Measurements from ENCODE around the gene RFT1. TPM values are rescaled to one million over a fixed set of nuclear protein-coding genes. Genes with fewer than 3 reads are reported as not detected.

Gene RFT1
- total and polyA plus RNA-seq, 2 of the 13 experiments (the other 11 are each of a cell fraction or from before 2014, with no cell fraction given) = 23.2 to 37.0 TPM

DNA sequence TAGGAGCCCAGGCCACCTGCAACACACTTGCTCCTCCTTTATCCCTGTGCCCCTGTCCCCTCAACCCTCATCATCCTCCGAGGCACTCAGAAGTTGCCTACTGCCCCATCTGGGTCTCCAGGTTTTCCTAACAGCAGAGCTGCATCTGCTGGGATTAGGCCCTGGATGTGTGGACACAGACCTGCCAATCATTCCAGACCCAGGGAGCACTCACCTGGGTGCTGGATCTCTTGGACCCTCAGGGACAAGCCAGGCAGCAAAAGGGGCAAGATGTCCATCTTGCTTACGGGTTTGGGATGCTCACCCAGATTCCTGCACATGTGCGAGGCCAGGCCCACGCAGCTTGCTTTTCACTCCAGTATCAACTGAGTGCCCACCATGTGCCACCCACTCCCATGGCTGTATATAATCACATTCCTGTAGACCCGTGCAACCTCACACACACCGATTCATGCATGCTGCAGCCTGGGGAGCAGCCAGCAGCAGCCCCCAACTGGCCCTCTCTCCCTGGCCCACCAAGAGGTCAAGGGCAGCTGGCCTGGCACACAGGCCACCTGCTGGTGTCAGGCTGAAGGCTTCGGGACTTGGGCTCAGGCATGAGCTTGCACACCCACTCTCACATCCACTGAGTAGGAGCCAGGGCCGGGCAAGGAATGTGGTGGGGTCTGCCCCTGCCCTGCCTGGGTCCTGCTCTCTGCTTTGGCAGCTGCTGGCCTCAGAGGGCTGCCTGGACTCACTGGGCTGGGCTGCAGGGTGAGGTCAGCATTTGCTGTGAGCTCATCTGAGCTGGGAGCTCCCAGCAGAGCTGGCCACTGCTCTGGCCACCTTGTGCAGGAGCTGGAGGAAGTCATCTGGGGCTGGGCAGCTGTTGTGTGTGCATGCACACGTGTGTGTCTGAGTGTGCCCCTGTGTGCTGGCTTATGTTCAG is 45.6 kb upstream of the RFT1 start:
- Histone ChIP-seq H3K4me3 (replicated peaks in 1 of 3; ENCODE audit: insufficient read depth in 1 of 3, low read depth in 2 of 3, low read length in 3 of 3) (no peak overlapping the region), H2AFZ (ENCODE audit: low read length) (no peak overlapping the region), H3K4me1 (ENCODE audit: insufficient read depth, low read length) (peaks cover 19% of the 10 kb centered on the region), H3K27ac (ENCODE audit: extremely low read length, insufficient read depth, low read length) (no peak overlapping the region), H3K36me3 (replicated peaks in 1 of 2; ENCODE audit: control insufficient read depth in 1 of 2, insufficient read depth in 2 of 2, low read length in 2 of 2) (peaks cover 10 to 40% of the 10 kb centered on the region in 2 experiments; a peak in 4 of 5 replicates), H3K27me3 (ENCODE audit: control insufficient read depth in 1 of 2, insufficient read depth in 2 of 2, low read length in 2 of 2) (no peaks in the 10 kb centered on the region), H3K9ac (ENCODE audit: insufficient read depth, low read depth, low read length) (no peak overlapping the region), H3K79me2 (ENCODE audit: insufficient read depth, low read length) (peaks cover 8% of the 10 kb centered on the region), H4K20me1 (ENCODE audit: insufficient read depth, low read length) (no peaks in the 10 kb centered on the region), H3K9me3 (ENCODE audit: low read length) (no peaks in the 10 kb centered on the region), H3K4me2 (ENCODE audit: low read depth, low read length) (no peak overlapping the region)
- CTCF ChIA-PET (ENCODE audit: low intra/inter-chr PET ratio, low total read pairs) = interaction anchor here (0.9 to 1.1 kb wide), 2 partner anchors 42 to 62 kb away, joined by 3 read pairs; no protein-coding TSS in a partner anchor
- ATAC-seq (no peak; the same call in 2 of the 3 replicates), FAIRE-seq (no peak), DNase-seq (ENCODE audit: low spot score) (no peak)
- 89% methylated on average over 3 of the region's 9 CpGs for WGBS (ENCODE audit: low lambda C conversion rate)
- peak; percentile 66; the same call in 1 of the 2 replicates for TF ChIP-seq ZNF263 (CRISPR knock-in tag; IDR thresholded peaks at IDR 0.05)
- TF ChIP-seq TCF7 (IDR thresholded peaks at IDR 0.05; ENCODE audit: low read depth) = no peak
- TF ChIP-seq, protein P1, sequence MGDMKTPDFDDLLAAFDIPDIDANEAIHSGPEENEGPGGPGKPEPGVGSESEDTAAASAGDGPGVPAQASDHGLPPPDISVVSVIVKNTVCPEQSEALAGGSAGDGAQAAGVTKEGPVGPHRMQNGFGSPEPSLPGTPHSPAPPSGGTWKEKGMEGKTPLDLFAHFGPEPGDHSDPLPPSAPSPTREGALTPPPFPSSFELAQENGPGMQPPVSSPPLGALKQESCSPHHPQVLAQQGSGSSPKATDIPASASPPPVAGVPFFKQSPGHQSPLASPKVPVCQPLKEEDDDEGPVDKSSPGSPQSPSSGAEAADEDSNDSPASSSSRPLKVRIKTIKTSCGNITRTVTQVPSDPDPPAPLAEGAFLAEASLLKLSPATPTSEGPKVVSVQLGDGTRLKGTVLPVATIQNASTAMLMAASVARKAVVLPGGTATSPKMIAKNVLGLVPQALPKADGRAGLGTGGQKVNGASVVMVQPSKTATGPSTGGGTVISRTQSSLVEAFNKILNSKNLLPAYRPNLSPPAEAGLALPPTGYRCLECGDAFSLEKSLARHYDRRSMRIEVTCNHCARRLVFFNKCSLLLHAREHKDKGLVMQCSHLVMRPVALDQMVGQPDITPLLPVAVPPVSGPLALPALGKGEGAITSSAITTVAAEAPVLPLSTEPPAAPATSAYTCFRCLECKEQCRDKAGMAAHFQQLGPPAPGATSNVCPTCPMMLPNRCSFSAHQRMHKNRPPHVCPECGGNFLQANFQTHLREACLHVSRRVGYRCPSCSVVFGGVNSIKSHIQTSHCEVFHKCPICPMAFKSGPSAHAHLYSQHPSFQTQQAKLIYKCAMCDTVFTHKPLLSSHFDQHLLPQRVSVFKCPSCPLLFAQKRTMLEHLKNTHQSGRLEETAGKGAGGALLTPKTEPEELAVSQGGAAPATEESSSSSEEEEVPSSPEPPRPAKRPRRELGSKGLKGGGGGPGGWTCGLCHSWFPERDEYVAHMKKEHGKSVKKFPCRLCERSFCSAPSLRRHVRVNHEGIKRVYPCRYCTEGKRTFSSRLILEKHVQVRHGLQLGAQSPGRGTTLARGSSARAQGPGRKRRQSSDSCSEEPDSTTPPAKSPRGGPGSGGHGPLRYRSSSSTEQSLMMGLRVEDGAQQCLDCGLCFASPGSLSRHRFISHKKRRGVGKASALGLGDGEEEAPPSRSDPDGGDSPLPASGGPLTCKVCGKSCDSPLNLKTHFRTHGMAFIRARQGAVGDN (CRISPR knock-in tag; IDR thresholded peaks at IDR 0.05) = 0 out of 2 replicates have a peak, but pooled peaks have one; percentile 19
- no peak for TF ChIP-seq TARDBP (CRISPR knock-in tag; IDR thresholded peaks at IDR 0.05)
- TF ChIP-seq CCDC6 (CRISPR knock-in tag; IDR thresholded peaks at IDR 0.05) = no peak
- no peak for TF ChIP-seq SALL1 (CRISPR knock-in tag; IDR thresholded peaks at IDR 0.05)
- TF ChIP-seq THAP11 (CRISPR knock-in tag; IDR thresholded peaks at IDR 0.05) = no peak
- no peak for TF ChIP-seq HMG20B (CRISPR knock-in tag; conservative IDR thresholded peaks at IDR 0.05)
- TF ChIP-seq ZSCAN30 (CRISPR knock-in tag; IDR thresholded peaks at IDR 0.05) = no peak
- no peak for TF ChIP-seq CBX1 (IDR thresholded peaks at IDR 0.05; ENCODE audit: low read depth)
- TF ChIP-seq HNRNPL (IDR thresholded peaks at IDR 0.05; ENCODE audit: low read depth, low read length) = 0 out of 2 replicates have a peak, but pooled peaks have one; percentile 52
- TF ChIP-seq, protein P2, sequence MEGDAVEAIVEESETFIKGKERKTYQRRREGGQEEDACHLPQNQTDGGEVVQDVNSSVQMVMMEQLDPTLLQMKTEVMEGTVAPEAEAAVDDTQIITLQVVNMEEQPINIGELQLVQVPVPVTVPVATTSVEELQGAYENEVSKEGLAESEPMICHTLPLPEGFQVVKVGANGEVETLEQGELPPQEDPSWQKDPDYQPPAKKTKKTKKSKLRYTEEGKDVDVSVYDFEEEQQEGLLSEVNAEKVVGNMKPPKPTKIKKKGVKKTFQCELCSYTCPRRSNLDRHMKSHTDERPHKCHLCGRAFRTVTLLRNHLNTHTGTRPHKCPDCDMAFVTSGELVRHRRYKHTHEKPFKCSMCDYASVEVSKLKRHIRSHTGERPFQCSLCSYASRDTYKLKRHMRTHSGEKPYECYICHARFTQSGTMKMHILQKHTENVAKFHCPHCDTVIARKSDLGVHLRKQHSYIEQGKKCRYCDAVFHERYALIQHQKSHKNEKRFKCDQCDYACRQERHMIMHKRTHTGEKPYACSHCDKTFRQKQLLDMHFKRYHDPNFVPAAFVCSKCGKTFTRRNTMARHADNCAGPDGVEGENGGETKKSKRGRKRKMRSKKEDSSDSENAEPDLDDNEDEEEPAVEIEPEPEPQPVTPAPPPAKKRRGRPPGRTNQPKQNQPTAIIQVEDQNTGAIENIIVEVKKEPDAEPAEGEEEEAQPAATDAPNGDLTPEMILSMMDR (CRISPR knock-in tag; IDR thresholded peaks at IDR 0.05) = peak; percentile 25; the same call in 1 of the 2 replicates
- intact Hi-C loops (cut with micrococcal nuclease; ENCODE audit: unreplicated experiment) = no loop called here
- BruUV-seq (replicated peaks) = no TSS peak
- in situ Hi-C loops (cut with HindIII; ENCODE audit: extremely low pct_ligation_motif_present, low pct_unique_long_range_greater_than_20kb) = no loop called here
- POLR2A ChIA-PET = no interaction called here
